ENCODE results near the gene EMP2.

EMP2 gene

DNA sequence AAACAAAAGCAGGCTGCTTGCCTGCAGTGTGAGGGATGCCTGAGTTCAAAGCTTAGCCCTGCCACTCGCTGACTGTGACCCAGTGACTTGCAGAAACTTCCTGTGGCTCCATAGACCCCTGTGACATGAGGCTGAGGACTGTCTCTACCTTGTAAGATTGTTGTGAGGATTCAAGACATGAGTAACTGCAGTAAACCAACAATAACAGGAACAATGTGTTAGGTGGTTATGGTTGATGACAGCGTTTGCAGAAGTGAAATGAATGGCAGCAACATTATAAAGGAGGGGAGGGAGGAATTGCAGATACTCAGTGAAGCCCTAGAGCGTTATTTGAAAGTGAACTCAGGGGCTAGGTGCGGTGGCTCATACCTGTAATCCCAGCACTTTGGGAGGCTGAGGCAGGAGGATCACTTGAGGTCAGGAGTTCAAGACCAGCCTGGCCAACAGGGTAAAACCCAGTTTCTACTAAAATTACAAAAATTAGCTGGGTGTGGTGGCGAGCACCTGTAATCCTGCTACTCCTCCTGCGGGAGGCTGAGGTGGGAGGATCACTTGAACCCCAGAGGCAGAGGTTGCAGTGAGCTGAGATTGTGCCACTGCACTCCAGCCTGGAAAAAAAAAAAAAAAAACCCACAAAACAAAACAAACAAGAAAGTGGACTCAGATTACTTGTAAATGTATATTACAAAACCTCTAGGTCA, 33.5 kb upstream of the EMP2 start:
- TF ChIP-seq ZC3H10 (CRISPR knock-in tag; IDR thresholded peaks at IDR 0.05) (no peak), BACH2 (CRISPR knock-in tag; IDR thresholded peaks at IDR 0.05; ENCODE audit: borderline replicate concordance) (no peak), SNAI2 (CRISPR knock-in tag; IDR thresholded peaks at IDR 0.05) (no peak), PPARA (CRISPR knock-in tag; IDR thresholded peaks at IDR 0.05; ENCODE audit: borderline replicate concordance) (no peak), OSR1 (CRISPR knock-in tag; IDR thresholded peaks at IDR 0.05) (no peak), TCF4 (CRISPR knock-in tag; IDR thresholded peaks at IDR 0.05; ENCODE audit: borderline replicate concordance) (no peak), ZFP30 (CRISPR knock-in tag; IDR thresholded peaks at IDR 0.05) (no peak), ARNTL (CRISPR knock-in tag; IDR thresholded peaks at IDR 0.05; ENCODE audit: borderline replicate concordance, low read depth) (no peak), ZNF70 (CRISPR knock-in tag; IDR thresholded peaks at IDR 0.05) (no peak)
- TF ChIP-seq, protein P1, sequence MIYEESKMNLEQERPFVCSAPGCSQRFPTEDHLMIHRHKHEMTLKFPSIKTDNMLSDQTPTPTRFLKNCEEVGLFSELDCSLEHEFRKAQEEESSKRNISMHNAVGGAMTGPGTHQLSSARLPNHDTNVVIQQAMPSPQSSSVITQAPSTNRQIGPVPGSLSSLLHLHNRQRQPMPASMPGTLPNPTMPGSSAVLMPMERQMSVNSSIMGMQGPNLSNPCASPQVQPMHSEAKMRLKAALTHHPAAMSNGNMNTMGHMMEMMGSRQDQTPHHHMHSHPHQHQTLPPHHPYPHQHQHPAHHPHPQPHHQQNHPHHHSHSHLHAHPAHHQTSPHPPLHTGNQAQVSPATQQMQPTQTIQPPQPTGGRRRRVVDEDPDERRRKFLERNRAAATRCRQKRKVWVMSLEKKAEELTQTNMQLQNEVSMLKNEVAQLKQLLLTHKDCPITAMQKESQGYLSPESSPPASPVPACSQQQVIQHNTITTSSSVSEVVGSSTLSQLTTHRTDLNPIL (CRISPR knock-in tag; IDR thresholded peaks at IDR 0.05; ENCODE audit: low read depth) = no peak
- TF ChIP-seq, protein P2, sequence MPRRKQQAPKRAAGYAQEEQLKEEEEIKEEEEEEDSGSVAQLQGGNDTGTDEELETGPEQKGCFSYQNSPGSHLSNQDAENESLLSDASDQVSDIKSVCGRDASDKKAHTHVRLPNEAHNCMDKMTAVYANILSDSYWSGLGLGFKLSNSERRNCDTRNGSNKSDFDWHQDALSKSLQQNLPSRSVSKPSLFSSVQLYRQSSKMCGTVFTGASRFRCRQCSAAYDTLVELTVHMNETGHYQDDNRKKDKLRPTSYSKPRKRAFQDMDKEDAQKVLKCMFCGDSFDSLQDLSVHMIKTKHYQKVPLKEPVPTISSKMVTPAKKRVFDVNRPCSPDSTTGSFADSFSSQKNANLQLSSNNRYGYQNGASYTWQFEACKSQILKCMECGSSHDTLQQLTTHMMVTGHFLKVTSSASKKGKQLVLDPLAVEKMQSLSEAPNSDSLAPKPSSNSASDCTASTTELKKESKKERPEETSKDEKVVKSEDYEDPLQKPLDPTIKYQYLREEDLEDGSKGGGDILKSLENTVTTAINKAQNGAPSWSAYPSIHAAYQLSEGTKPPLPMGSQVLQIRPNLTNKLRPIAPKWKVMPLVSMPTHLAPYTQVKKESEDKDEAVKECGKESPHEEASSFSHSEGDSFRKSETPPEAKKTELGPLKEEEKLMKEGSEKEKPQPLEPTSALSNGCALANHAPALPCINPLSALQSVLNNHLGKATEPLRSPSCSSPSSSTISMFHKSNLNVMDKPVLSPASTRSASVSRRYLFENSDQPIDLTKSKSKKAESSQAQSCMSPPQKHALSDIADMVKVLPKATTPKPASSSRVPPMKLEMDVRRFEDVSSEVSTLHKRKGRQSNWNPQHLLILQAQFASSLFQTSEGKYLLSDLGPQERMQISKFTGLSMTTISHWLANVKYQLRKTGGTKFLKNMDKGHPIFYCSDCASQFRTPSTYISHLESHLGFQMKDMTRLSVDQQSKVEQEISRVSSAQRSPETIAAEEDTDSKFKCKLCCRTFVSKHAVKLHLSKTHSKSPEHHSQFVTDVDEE (CRISPR knock-in tag; IDR thresholded peaks at IDR 0.05) = no peak
- TF ChIP-seq, protein P3, sequence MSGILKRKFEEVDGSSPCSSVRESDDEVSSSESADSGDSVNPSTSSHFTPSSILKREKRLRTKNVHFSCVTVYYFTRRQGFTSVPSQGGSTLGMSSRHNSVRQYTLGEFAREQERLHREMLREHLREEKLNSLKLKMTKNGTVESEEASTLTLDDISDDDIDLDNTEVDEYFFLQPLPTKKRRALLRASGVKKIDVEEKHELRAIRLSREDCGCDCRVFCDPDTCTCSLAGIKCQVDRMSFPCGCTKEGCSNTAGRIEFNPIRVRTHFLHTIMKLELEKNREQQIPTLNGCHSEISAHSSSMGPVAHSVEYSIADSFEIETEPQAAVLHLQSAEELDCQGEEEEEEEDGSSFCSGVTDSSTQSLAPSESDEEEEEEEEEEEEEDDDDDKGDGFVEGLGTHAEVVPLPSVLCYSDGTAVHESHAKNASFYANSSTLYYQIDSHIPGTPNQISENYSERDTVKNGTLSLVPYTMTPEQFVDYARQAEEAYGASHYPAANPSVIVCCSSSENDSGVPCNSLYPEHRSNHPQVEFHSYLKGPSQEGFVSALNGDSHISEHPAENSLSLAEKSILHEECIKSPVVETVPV (CRISPR knock-in tag; IDR thresholded peaks at IDR 0.05) = no peak
- no peak for ATAC-seq

DNA sequence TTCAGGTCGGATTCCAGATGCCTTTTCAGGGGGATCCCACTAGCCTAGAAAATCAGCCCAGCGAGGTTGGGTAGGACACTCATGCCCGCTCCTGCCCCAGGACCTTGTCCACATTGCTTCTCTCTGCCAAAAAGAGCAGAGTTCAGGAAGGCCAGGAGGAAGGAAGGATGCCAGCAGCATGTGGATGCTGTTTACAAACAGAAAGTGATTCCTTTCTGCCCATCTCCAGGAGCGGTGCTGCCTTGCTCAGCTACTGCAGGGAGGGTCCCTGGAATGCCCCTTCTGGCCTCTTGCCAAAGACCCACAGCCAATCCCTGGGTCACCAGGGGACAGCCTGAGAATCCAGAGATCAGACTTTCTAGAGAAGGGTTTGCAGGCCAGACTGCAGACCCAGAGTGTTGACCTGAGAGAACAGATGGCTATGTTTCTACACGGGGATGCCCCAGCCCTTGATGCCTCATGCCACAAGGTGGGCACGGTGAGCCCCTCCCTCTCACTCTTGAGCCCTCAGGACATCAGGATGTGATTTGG, 32.3 kb upstream of the EMP2 start:
- ATAC-seq = no peak
- TF ChIP-seq ESRRG (CRISPR knock-in tag; IDR thresholded peaks at IDR 0.05) (no peak), ISL1 (CRISPR knock-in tag; IDR thresholded peaks at IDR 0.05) (no peak), ZC3H10 (CRISPR knock-in tag; IDR thresholded peaks at IDR 0.05) (no peak), GLIS3 (CRISPR knock-in tag; IDR thresholded peaks at IDR 0.05) (no peak), ZNF70 (CRISPR knock-in tag; IDR thresholded peaks at IDR 0.05) (no peak), TCF4 (CRISPR knock-in tag; IDR thresholded peaks at IDR 0.05; ENCODE audit: borderline replicate concordance) (no peak), ARNTL (CRISPR knock-in tag; IDR thresholded peaks at IDR 0.05; ENCODE audit: borderline replicate concordance, low read depth) (no peak), OSR1 (CRISPR knock-in tag; IDR thresholded peaks at IDR 0.05) (no peak), ZFP30 (CRISPR knock-in tag; IDR thresholded peaks at IDR 0.05) (no peak), BACH2 (CRISPR knock-in tag; IDR thresholded peaks at IDR 0.05; ENCODE audit: borderline replicate concordance) (no peak), RARB (CRISPR knock-in tag; IDR thresholded peaks at IDR 0.05) (no peak), TOX (CRISPR knock-in tag; IDR thresholded peaks at IDR 0.05; ENCODE audit: borderline replicate concordance) (no peak), ZNF565 (CRISPR knock-in tag; conservative IDR thresholded peaks at IDR 0.05; ENCODE audit: low read depth) (no peak), ZFP3 (CRISPR knock-in tag; IDR thresholded peaks at IDR 0.05) (no peak)
- TF ChIP-seq, protein P2 (CRISPR knock-in tag; IDR thresholded peaks at IDR 0.05) = no peak
- TF ChIP-seq, protein P3 (CRISPR knock-in tag; IDR thresholded peaks at IDR 0.05) = no peak
- TF ChIP-seq, protein P4, sequence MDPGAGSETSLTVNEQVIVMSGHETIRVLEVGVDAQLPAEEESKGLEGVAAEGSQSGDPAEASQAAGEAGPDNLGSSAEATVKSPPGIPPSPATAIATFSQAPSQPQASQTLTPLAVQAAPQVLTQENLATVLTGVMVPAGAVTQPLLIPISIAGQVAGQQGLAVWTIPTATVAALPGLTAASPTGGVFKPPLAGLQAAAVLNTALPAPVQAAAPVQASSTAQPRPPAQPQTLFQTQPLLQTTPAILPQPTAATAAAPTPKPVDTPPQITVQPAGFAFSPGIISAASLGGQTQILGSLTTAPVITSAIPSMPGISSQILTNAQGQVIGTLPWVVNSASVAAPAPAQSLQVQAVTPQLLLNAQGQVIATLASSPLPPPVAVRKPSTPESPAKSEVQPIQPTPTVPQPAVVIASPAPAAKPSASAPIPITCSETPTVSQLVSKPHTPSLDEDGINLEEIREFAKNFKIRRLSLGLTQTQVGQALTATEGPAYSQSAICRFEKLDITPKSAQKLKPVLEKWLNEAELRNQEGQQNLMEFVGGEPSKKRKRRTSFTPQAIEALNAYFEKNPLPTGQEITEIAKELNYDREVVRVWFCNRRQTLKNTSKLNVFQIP (CRISPR knock-in tag; IDR thresholded peaks at IDR 0.05; ENCODE audit: borderline replicate concordance, low read depth) = no peak

All from SK-N-SH treated with all-trans-retinoic acid at 6 μM for 48 hours (cell line).